ENCODE measurements around the gene SLC13A1.
A peak's percentile ranks its signal among the peaks of the same experiment; 100 is the strongest.

SLC13A1 gene

GRCh38 chr7:123191132-123191531 lies 8.6 kb downstream of the SLC13A1 start:
- no peak for DNase-seq (ENCODE audit: low spot score)

DNA sequence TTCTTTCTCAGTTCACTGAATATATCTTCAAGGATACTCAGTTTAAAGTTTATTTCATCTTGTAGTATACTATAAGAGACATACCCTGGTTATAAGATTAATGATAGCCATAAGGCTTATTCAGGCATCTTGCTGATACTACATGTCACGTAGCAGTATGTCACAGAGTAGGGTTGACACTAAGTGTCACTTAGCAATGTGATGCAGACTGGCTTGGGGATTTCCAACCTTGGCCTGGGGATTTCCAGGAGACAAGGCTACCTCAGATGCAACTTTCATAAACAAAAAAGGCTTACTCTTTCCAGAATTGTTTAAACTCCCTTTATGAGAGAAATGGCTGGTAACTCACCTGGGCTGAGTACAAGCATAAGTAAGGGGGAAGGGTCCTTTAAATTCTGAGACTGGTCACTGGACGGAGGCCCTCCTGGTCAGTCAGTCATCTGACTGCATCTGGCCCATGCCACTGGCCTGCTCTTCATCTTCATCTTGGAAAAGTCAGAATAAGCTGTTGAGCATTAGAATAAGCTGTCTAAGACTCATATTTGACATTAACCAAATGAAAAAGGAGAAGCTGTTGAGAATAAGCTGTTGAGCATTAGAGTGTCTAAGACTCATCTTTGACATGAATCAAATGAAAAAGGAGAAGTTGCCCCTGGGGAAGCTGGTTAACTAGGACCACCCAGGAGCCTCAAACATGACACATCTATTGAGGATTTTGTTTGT lies 9.5 kb downstream of the SLC13A1 start:
- DNase-seq (ENCODE audit: low spot score): no peak

DNA sequence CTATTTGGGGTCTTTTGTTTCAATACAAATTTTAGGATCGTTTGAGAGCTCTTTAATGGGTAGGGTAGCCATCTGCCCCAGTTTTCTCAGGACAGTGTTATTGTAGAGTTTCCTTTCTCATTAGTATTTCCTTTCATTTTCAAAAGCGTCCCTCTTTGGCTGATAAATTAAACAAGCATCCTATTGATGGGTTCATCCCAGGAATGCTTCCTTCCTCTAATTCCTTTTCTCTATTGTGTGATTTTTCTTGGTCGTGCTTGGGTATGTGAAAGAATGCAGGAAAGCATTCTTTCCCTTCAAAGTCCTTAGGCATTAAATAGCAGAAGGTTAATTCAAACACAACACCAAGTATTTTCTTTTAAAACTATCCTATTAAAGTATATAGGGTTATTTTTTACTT lies 14.0 kb downstream of the SLC13A1 start:
- no peak for DNase-seq (ENCODE audit: low spot score)

DNA sequence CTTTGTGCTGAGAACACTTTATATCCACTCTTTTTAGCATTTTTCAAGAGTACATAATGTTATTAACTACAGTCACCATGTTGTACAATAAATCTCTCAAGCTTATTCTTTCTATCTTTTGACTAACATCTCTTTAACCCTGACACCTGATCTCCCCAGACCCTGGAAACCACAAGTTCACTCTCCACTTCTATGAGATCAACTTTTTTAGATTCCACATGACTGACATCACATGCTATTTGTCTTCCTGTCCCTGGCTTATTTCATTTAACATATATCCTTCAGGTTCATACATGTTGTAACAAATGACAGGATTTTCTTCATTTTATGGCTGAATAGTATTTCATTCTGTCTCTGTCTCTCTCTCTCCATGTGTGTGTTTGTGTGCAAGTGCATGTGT lies 15.5 kb downstream of the SLC13A1 start:
- DNase-seq (ENCODE audit: low spot score): no peak

- no peak for DNase-seq (ENCODE audit: low spot score)
These were observed 16.3 kb downstream of the SLC13A1 start for GRCh38 chr7:123183431-123183830.

DNA sequence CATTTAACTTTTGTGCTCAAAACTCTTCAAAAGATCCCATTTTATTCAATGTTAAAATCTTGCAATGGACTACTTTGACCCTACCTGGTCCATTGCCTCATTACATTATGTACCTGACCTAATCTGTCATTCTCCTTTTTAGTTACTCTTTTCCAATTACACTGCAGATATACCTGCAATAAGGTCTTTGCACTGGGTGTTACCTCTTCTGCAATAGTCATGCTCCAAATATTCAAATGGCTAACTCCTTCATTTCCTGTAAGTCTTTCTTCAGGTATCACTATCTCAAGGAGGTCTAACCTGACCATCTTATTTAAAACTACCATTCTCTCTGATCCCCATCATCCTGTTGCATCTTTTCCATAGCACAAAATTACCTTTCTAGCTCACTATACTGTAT lies 22.3 kb downstream of the SLC13A1 start:
- no peak for DNase-seq (ENCODE audit: low spot score)

GRCh38 chr7:123170333-123171246 lies 29.2 kb downstream of the SLC13A1 start:
- DNase-seq (ENCODE audit: low spot score): no peak

- no peak for DNase-seq (ENCODE audit: low spot score)
These were observed 30.7 kb downstream of the SLC13A1 start for GRCh38 chr7:123169065-123169464.

- DNase-seq (ENCODE audit: low spot score): no peak
These were observed 42.2 kb downstream of the SLC13A1 start for GRCh38 chr7:123157606-123158005.

GRCh38 chr7:123155571-123155970 lies 44.2 kb downstream of the SLC13A1 start:
- DNase-seq (ENCODE audit: low spot score): no peak

DNA sequence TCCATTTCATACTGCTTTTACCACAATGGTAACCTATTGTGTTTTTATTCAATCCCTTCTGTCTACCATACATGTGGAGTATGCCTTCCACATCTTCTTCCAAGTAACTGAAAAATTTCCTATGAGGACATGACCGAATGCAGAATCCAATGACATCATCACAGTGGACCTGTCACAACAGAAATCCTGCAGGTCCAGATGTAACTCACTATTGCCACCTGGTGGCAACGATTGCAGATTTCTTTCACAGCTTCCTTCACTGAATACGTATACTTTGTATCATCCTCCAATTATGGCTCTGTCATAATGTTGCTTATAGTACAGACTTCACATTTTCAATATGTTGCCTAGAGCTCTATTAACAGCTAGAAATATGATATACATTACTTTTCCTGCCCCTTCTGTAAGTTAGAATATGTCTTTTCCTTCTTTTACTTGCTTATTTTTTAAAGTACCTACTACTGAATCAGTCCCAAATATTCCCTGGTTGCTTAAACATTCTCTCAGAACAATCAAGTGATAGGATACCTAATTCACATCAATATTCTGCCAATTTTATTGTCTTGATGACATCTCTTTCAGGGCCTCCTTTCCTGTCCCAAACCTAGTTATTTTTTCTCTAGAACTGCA lies 45.4 kb downstream of the SLC13A1 start:
- peak; percentile 71 for DNase-seq (ENCODE audit: low spot score)

- DNase-seq (ENCODE audit: low spot score): no peak
These were observed 48.3 kb downstream of the SLC13A1 start for GRCh38 chr7:123151443-123151842.

GRCh38 chr7:123148813-123149212 lies 51.0 kb downstream of the SLC13A1 start:
- no peak for DNase-seq (ENCODE audit: low spot score)

DNA sequence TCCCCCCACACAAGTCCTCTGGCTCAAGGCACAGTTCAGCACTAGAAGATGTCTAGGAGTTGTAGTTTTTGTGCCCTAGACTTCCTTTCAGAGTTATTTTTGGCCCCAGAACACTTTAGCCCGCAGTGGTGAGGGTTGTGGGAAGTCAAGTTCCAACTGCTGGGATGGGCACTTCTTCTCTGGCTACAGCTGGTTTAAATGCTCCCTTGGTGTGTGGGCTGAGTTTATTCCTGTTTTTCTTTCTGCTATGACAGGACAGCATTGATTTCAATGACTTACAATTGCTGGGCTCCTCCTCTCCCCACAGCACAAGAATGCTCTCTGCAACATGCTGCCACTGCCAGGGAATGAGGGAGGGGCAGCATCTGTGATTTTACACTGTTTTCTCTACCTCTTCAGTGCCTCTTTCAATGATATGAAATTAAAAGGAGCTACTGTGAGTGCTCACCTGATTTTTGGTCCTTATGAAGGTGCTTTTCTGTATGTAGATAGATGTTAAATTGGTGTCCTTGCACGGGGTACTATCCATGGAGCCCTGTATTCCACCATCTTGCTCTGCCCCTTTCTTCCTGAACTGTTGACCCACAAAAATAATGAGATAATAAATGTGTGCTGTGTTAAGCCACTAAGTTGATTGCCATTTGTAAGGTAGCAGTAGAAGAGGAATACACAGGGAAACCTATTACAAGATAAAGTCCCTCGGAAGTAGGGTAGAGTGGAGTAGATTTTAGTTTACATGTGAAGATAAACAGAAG lies 56.3 kb downstream of the SLC13A1 start:
- no peak for DNase-seq (ENCODE audit: low spot score)

DNA sequence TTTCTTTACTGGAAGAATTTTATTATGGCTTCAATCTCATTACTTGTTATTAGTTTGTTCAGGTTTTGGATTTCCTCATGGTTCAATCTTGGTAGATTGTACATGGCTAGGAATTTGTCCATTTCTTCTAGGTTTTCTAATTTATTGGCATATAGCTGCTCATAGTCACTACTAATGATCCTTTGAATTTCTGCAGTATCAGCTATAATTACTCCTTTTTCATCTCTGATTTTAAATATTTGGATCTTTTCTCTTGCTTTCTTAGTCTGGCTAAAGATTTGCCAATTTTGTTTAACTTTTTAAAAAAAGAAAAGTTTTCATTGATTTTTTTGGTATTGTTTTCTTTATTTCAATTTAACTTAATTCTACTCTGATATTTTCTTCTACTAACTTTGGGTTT lies 59.2 kb downstream of the SLC13A1 start:
- DNase-seq (ENCODE audit: low spot score): no peak

DNA sequence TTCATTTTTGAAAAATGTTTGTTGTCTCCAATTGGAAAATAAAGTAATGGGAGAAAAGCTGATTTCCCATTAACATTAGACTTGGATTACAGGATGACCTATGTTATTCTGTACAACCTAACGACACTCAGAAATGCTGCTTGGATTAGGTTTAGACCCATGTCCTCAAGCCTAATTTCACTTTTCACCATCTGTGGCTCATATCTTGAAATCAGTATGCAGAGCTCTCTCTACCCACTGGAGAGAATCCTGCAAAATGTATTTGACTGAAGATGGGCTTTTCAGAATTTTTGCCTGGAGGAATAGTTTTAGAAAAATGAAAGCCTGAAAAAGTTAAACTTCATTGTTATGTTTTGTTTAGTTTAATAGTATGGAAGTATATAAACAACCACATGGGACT lies 63.8 kb downstream of the SLC13A1 start:
- no peak for DNase-seq (ENCODE audit: low spot score)

DNA sequence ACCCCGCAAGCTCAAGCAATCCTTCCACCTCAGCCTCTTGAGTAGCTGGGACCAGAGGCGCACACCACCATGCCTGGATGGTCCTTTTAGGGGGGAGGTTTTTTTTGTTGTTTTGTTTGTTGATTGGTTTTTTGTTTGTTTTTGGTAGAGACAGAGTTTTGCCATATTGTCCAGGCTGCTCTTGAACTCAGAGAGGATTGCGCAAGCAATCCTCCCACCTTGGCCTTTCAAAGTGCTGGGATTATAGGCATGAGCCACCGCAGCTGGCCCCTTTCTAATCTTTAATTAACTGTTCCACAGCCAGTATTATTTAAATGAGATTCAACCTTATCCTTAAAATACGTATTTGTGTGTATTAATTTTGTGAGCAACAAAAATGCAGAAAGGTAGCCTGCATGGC lies 65.8 kb downstream of the SLC13A1 start:
- no peak for DNase-seq (ENCODE audit: low spot score)

DNA sequence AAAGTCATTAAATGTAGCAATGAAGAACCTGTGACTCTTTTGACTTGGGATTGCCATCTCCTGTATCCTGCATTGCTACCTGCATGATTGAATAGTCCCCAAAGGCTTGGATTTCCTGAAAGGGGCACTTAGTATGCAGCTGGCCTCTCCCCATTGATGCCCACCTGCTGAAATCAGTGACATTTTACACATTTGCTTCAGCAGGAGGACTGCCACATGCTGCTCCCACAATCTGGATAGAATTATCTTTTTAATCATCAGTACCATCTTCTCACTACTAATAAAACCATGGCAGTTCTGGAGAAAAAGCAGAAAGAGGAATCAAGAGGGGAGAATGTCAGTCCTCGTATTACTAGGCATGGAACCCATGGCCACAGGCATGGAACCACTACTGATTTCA lies 67.8 kb downstream of the SLC13A1 start:
- DNase-seq (ENCODE audit: low spot score): no peak

DNA sequence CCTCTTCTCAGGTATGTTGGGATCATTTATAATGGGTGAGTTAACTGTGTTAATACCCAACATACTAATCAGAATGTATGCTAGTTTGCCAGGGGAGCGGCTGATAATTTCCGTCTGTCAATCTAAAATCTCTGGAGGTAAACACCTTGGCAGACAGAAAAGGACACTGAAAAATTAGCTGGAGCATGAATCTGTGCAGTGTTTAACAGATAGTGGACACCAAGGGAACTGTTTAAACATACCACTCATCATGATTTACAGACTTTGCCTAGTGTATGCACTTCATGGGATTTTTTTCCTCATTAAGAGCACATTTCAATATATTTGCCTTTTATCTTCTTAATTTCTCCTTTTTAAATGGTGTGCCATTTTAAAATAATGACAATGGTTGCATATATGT lies 68.2 kb downstream of the SLC13A1 start:
- no peak for DNase-seq (ENCODE audit: low spot score)

GRCh38 chr7:123131140-123131539 lies 68.6 kb downstream of the SLC13A1 start:
- DNase-seq (ENCODE audit: low spot score): no peak

DNA sequence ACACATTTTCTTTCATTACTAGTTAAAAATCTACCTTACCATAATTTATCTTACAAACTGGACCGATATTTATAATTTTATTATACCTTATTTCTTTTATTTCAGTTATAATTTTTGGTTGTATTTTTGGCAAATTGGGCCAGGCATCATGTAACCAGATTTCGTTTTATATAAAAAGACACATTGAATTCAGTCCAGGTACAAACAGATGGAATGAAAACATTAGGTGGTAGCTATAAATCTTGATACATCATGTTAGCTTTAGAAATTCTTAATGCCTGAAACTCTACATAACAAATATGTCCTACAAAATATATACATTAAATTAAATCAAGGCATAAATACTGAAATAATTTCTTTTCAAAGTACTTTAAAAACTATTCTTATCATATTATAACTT lies 73.1 kb downstream of the SLC13A1 start:
- no peak for DNase-seq (ENCODE audit: low spot score)

GRCh38 chr7:123126171-123126570 lies 73.6 kb downstream of the SLC13A1 start:
- no peak for DNase-seq (ENCODE audit: low spot score)

All from iPS-NIHi11 (cell line).